VCaP (cell line): Measurements from ENCODE around the gene GMDS.

Experiments used
- H3K27ac ChIP-seq: fragments of 450-650 bp; 2 replicates; pipeline ENCODE4 v1.5.1; 2017
- TF ChIP-seq, protein P1 (sequence below): fragments of 450-650 bp; conservative IDR thresholded peaks from 2 replicates; pipeline ENCODE4 v1.5.1; 2017; ENCODE audit warnings: mild to moderate bottlenecking, moderate library complexity

The GMDS gene

DNA sequence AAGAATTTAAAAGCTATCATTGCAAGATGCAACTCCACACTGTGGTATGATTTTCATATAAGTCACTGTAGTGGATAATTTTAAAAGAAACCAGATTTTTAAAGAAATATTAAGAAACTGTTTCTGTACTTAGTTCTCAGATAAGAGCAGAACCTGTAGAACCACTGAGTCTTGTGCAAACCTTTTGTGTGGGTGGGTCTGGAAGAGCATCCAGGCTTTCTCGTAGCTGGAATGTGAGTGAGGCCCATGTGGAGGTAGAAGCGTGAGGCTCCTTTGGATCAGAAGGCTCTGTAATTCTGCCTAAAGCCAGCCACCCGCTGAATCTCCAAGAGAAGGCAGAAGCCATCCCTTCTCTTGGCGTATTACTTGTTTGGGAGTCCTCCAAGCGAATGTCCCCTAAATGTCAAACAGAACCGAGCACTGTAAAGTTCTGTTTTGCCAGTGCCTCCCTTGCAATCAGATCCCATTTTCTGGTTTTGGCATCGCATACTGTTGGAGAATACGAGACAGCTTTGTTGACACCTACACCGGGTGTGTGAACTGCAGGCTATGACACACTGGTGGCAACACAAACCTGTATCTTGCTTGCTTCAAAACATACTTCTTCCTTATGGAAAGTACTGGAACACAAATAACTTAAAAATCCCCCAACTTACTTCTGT, 447.0 kb downstream of the GMDS start:
- no peak overlapping the region for H3K27ac ChIP-seq
- TF ChIP-seq, protein P1, sequence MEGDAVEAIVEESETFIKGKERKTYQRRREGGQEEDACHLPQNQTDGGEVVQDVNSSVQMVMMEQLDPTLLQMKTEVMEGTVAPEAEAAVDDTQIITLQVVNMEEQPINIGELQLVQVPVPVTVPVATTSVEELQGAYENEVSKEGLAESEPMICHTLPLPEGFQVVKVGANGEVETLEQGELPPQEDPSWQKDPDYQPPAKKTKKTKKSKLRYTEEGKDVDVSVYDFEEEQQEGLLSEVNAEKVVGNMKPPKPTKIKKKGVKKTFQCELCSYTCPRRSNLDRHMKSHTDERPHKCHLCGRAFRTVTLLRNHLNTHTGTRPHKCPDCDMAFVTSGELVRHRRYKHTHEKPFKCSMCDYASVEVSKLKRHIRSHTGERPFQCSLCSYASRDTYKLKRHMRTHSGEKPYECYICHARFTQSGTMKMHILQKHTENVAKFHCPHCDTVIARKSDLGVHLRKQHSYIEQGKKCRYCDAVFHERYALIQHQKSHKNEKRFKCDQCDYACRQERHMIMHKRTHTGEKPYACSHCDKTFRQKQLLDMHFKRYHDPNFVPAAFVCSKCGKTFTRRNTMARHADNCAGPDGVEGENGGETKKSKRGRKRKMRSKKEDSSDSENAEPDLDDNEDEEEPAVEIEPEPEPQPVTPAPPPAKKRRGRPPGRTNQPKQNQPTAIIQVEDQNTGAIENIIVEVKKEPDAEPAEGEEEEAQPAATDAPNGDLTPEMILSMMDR, result no peak

DNA sequence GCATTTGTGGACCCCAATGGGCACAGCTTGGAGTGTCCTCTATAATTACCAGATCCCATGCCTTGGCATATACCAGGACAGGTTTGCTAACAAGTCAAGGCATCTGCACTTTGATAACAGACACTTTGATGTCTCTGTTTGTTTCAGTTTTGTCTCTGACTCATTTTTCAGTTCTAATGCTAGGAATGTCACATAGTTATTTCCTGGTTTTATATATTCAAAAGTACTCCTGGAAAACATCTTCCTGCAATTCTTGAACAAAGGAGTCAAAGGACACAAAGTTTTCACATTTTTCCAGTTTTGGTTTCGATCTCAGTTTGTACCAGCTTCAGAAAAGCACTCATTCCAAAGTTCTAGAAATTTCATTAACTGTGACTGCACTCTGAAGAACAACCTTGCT, 447.6 kb downstream of the GMDS start:
- TF ChIP-seq, protein P1, result no peak
- H3K27ac ChIP-seq, result no peak overlapping the region

DNA sequence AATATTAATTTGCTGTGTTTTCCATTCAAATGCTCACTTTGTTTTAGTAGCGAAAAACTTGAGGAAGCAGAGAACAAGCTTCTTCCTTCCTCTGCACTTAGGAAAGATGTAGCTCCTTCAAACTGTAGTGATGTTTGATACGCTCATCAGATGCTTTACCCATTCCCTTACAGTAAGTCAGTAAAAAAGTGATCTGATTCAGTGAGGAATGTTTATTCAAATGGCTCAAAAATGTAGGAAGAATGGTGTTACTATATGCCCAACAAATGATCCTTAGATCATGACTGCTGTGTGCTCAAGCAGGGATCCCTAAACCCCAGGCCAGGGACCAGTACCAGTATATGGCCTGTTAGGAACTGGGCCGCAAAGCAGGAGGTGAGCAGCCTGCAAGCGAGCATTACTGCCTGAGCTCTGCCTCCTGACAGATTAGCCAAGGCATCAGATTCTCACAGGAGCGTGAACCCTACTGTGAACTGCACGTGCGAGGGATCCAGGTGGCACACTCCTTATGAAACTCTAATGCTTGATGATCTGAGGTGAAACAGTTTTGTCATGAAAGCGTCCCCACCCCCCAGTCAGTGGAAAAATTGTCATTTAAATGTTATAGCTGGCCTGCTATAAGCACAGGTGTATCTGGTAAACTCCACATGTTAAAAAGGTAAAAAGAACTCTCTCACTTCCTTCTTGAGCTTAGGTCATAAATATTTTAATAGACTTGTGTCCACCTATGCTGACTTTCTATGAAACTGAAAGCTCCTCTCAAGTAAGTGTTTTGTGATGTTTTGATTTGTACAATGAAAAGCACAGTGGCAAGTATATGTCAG, 448.5 kb downstream of the GMDS start:
- H3K27ac ChIP-seq, result no peak overlapping the region
- TF ChIP-seq, protein P1, result no peak

DNA sequence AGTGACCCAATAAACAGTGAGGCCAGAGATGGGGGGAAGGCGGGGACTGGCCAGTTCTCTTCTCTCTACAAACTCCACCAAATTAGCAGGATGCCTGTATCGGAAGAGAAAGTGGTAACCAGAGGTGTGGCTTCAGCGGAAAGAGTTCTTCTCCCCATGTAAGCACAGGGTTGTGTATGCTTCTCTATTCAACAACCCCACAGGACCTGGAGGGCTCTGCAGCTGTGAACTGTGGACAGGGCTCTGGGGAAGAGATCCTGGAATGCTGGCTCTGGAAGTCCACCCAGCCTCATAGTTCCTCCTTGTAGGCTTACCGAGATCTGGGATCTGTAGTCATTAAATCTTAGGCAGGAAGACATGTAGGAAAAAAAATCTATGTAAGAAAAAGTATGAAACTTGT, 449.5 kb downstream of the GMDS start:
- TF ChIP-seq, protein P1, result no peak
- H3K27ac ChIP-seq, result no peak overlapping the region

DNA sequence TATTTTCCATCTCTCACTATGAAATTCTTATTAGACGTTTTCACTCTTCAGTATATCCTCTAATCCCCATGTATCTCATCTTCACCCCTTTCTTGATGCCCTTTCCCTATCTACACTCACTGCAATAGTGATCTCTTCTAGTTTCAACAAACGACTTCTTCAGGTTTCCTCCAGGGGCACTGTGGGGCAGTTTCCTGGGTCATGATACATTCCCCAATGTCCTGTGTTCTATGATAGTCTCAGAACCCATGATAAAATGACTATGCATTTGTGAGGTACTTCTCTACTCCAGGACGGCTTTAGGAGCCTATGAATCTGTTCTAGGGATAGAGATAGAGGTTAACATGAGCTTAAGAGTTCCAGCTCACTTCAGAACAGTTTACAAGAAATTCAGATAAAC, 452.4 kb downstream of the GMDS start:
- TF ChIP-seq, protein P1, result peak; percentile 33
- no peak overlapping the region for H3K27ac ChIP-seq

DNA sequence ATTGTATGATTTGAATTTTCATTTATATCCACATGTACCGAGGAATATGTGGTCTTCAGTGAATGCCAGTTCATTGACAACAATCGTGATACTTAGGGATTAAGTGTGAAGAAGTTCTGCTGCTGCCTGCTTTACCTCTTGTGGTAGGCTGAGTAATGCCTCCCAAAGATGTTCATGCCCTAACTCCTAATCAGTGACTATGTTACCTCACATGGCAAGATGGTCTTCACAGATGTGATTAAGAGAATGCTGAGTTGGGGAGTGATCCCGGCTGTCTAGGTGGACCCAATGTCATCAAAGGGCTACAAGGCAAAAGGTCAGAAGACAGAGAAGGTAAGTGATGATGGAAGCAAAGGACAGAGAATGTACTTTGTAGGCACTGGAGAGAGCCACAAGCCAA, 454.7 kb downstream of the GMDS start:
- no peak overlapping the region for H3K27ac ChIP-seq
- TF ChIP-seq, protein P1, result no peak

DNA sequence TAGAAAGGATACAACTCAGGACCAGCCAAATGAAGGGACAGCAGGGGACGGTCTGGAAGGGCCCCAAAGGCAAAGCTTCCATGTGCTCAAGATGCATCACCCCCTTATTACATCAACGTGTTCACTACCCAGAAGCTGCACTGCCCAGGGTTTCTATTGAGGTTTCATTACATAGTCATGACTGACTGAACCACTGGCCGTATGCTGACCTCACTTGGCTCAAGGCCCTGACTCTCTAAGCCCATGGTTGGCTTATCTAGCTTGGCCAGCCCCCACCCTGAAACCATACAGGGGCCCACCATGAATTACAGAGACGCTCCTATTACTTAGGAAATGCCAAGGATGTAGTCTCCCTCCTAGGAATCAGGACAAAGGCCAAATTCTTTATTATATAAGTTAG, 456.3 kb downstream of the GMDS start:
- TF ChIP-seq, protein P1, result no peak
- H3K27ac ChIP-seq, result no peak overlapping the region
